SK-N-SH (cell line): Measurements from ENCODE around the gene DIS3L2. TPM values are rescaled to one million over a fixed set of nuclear protein-coding genes. Genes with fewer than 3 reads are reported as not detected.

ENCODE experiments used
- CTCF ChIA-PET: fragments of 300-600, 350-600 bp; formaldehyde crosslinking; extraction: SDS; loops from one replicate; lab custom pipeline; 2021; lab: Yijun Ruan, JAX
- POLR2A ChIA-PET: fragments of 350-600 bp; sonication (Branson Sonifier 250); formaldehyde crosslinking; extraction: SDS; loops from one replicate; lab custom pipeline; 2020; ENCODE audit warnings: antibody characterized with exemption, inconsistent platforms; lab: Yijun Ruan, JAX
- DNase-seq: peaks from one replicate; pipeline ENCODE4 v3.0.0; 2012
- H2AFZ ChIP-seq: fragments of 200-600 bp; sonication (generic); 2 replicates; pipeline ENCODE4 v1.8.1; 2016; ENCODE audit warnings: antibody characterized with exemption, mild to moderate bottlenecking, low read depth
- H3F3A ChIP-seq: fragments of 200-600 bp; sonication (generic); replicated peaks from 2 replicates; pipeline ENCODE3; 2016; ENCODE audit warnings: antibody characterized with exemption, mild to moderate bottlenecking; ENCODE audit not compliant: insufficient read depth
- H3K27ac ChIP-seq, 2 experiments: fragments of 200-500 bp in 1 of 2; fragments of 200-600 bp in 1 of 2; sonication (Bioruptor generic) in 1 of 2; sonication (generic), shearing (Covaris generic) in 1 of 2; 2 replicates each; pipeline versions ENCODE4 v1.5.1 to v1.6.1; 2014 to 2016; ENCODE audit warnings: low read depth in 2 of 2, inconsistent platforms in 1 of 2, low read length in 1 of 2, mild to moderate bottlenecking in 1 of 2, mixed read lengths in 1 of 2
- H3K27me3 ChIP-seq: fragments of 200-600 bp; sonication (generic), shearing (Covaris generic); 2 replicates; pipeline ENCODE4 v1.6.1; 2016; ENCODE audit warnings: mixed run types; ENCODE audit not compliant: insufficient read depth
- H3K36me3 ChIP-seq, 2 experiments: fragments of 200-500 bp in 1 of 2; fragments of 200-600 bp in 1 of 2; sonication (Bioruptor generic) in 1 of 2; sonication (generic) in 1 of 2; replicated peaks in 1 of 2; 2 replicates each; pipeline versions ENCODE3 to v1.5.1; 2014 to 2016; ENCODE audit warnings: low read length in 1 of 2, mild to moderate bottlenecking in 1 of 2; ENCODE audit not compliant: insufficient read depth in 2 of 2, control insufficient read depth in 1 of 2
- H3K4me1 ChIP-seq, 2 experiments: fragments of 200-500 bp in 1 of 2; fragments of 200-600 bp in 1 of 2; sonication (Bioruptor generic) in 1 of 2; sonication (generic), shearing (Covaris generic) in 1 of 2; 2 replicates each; pipeline versions ENCODE4 v1.5.1 to v1.6.1; 2014 to 2016; ENCODE audit warnings: low read depth in 1 of 2, low read length in 1 of 2, mixed run types in 1 of 2; ENCODE audit not compliant: insufficient read depth in 2 of 2, control insufficient read depth in 1 of 2
- H3K4me2 ChIP-seq: fragments of 200-600 bp; sonication (generic), shearing (Covaris generic); 2 replicates; pipeline ENCODE4 v1.6.1; 2017; ENCODE audit warnings: mixed run types
- H3K4me3 ChIP-seq, 2 experiments: fragments of 200-500 bp in 1 of 2; fragments of 200-600 bp in 1 of 2; sonication (Bioruptor generic) in 1 of 2; sonication (generic), shearing (Covaris generic) in 1 of 2; 2 replicates each; pipeline versions ENCODE4 v1.5.1 to v1.8.1; 2014 to 2016; ENCODE audit warnings: low read depth in 2 of 2, inconsistent platforms in 1 of 2, low read length in 1 of 2, mild to moderate bottlenecking in 1 of 2, mixed read lengths in 1 of 2, moderate library complexity in 1 of 2
- H3K79me2 ChIP-seq: fragments of 200-600 bp; sonication (generic); 2 replicates; pipeline ENCODE4 v1.8.1; 2017; ENCODE audit warnings: mild to moderate bottlenecking; ENCODE audit not compliant: insufficient read depth
- H3K9ac ChIP-seq: fragments of 200-600 bp; sonication (generic); 2 replicates; pipeline ENCODE4 v1.6.1; 2017; ENCODE audit warnings: mixed run types
- H3K9me2 ChIP-seq: fragments of 200-600 bp; sonication (generic); 2 replicates; pipeline ENCODE4 v1.6.1; 2017; ENCODE audit warnings: mixed run types
- H3K9me3 ChIP-seq: fragments of 200-600 bp; sonication (generic); 2 replicates; pipeline ENCODE4 v1.6.1; 2017; ENCODE audit warnings: mixed run types, mild to moderate bottlenecking, moderate library complexity
- H4K20me1 ChIP-seq: fragments of 200-600 bp; sonication (generic); 2 replicates; pipeline ENCODE4 v1.6.1; 2017; ENCODE audit warnings: mild to moderate bottlenecking, mixed run types; ENCODE audit not compliant: insufficient read depth
- CHD2 ChIP-seq: fragments of 150-350 bp; IDR thresholded peaks from 2 replicates; pipeline ENCODE4 v1.6.1; 2018; ENCODE audit warnings: low read length; ENCODE audit not compliant: partially characterized antibody
- CTCF ChIP-seq: fragments of 200-600 bp; sonication (generic); IDR thresholded peaks from 2 replicates; pipeline ENCODE4 v1.6.1; 2017; ENCODE audit warnings: antibody characterized with exemption, mild to moderate bottlenecking, moderate library complexity
- FOXM1 ChIP-seq: IDR thresholded peaks from 2 replicates; pipeline ENCODE4 v1.4.0; 2012; ENCODE audit warnings: low read depth, mild to moderate bottlenecking
- GABPA ChIP-seq: IDR thresholded peaks from 2 replicates; pipeline ENCODE4 v1.4.0; 2012; ENCODE audit warnings: low read depth, mild to moderate bottlenecking
- MAX ChIP-seq: IDR thresholded peaks from 2 replicates; pipeline ENCODE4 v1.4.0; 2012; ENCODE audit warnings: low read depth
- POLR2AphosphoS5 ChIP-seq: IDR thresholded peaks from 2 replicates; pipeline ENCODE4 v1.6.1; 2012; ENCODE audit warnings: low read depth, low read length
- RAD21 ChIP-seq: IDR thresholded peaks from 2 replicates; pipeline ENCODE4 v1.6.1; 2012; ENCODE audit warnings: mild to moderate bottlenecking, low read length
- REST ChIP-seq: IDR thresholded peaks from 2 replicates; pipeline ENCODE4 v1.6.1; 2012; ENCODE audit warnings: mild to moderate bottlenecking, low read depth, low read length, moderate library complexity
- RXRA ChIP-seq: IDR thresholded peaks from 2 replicates; pipeline ENCODE4 v1.4.0; 2012; ENCODE audit warnings: low read depth, mild to moderate bottlenecking, borderline replicate concordance
- SMC3 ChIP-seq: IDR thresholded peaks from 2 replicates; pipeline ENCODE4 v1.6.1; 2012; ENCODE audit warnings: low read depth, low read length, improper control_type of control experiment
- TAF1 ChIP-seq: IDR thresholded peaks from 2 replicates; pipeline ENCODE4 v1.6.1; 2012; ENCODE audit warnings: low read depth, mild to moderate bottlenecking, low read length, moderate library complexity, borderline replicate concordance
- TCF12 ChIP-seq: IDR thresholded peaks from 2 replicates; pipeline ENCODE4 v1.4.0; 2012
- TEAD4 ChIP-seq: IDR thresholded peaks from 2 replicates; pipeline ENCODE4 v1.4.0; 2012; ENCODE audit warnings: mild to moderate bottlenecking, borderline replicate concordance; ENCODE audit not compliant: insufficient read depth
- USF1 ChIP-seq: IDR thresholded peaks from 2 replicates; pipeline ENCODE4 v1.4.0; 2012; ENCODE audit warnings: low read depth, borderline replicate concordance
- YY1 ChIP-seq: IDR thresholded peaks from 2 replicates; pipeline ENCODE4 v1.4.0; 2012; ENCODE audit warnings: low read depth, mild to moderate bottlenecking
- ZBTB33 ChIP-seq: IDR thresholded peaks from 2 replicates; pipeline ENCODE4 v1.4.0; 2012; ENCODE audit warnings: low read depth, borderline replicate concordance
- polyA plus RNA-seq, 3 experiments: library from polyadenylated mRNA; depleted of rRNA; stranded (reverse); fragments of >200 nt; gene quantifications; 2 replicates each; pipeline ENCODE4 v1.2.3, GENCODE V29; 2012

The DIS3L2 gene
- polyA plus RNA-seq, 1 of the 3 experiments (the other 2 are of a cell fraction): 17.9 TPM

GRCh38 chr2:232196802-232197201 lies 235.3 kb downstream of the DIS3L2 start:
- H3K4me2 ChIP-seq: no peak overlapping the region
- H3K9ac ChIP-seq: no peak overlapping the region
- no peak for DNase-seq
- no peaks in the 10 kb centered on the region for H4K20me1 ChIP-seq
- ChIA-PET CTCF (no interaction called here), POLR2A (no interaction called here)
- H3K4me3 ChIP-seq: no peak overlapping the region
- peaks cover 0 to 3% of the 10 kb centered on the region in 2 experiments for H3K36me3 ChIP-seq
- H3K4me1 ChIP-seq: no peaks in the 10 kb centered on the region
- no peaks in the 10 kb centered on the region for H3K9me2 ChIP-seq
- H3K79me2 ChIP-seq: no peaks in the 10 kb centered on the region
- no peak overlapping the region for H2AFZ ChIP-seq
- no peaks in the 10 kb centered on the region for H3K9me3 ChIP-seq
- H3K27me3 ChIP-seq: no peaks in the 10 kb centered on the region
- no peak overlapping the region for H3K27ac ChIP-seq
- TF ChIP-seq TAF1 (no peak), SMC3 (no peak), GABPA (no peak), CHD2 (no peak), USF1 (no peak), TEAD4 (no peak), MAX (no peak), RXRA (no peak), YY1 (no peak), FOXM1 (no peak), RAD21 (no peak), ZBTB33 (no peak), TCF12 (no peak), POLR2AphosphoS5 (no peak), REST (no peak), CTCF (no peak)
- TF ChIP-seq, all 33 proteins: peak for 0
- no peaks in the 10 kb centered on the region for H3F3A ChIP-seq
